Vagina (tissue), 2 donors: Measurements from ENCODE around the gene ASB18. TPM values are rescaled to one million over a fixed set of nuclear protein-coding genes. Genes with fewer than 3 reads are reported as not detected.

Source experiments
- DNase-seq, 2 donors: peaks; one replicate each; pipeline ENCODE4 v3.0.0-alpha.2; 2017; ENCODE audit errors: extremely low spot score in 2 of 2
- H3K27ac ChIP-seq: fragments of 200-600 bp; sonication (generic); one replicate; pipeline ENCODE4 v1.5.1; 2019
- H3K27me3 ChIP-seq: fragments of 200-600 bp; sonication (generic); one replicate; pipeline ENCODE4 v1.5.1; 2019
- H3K36me3 ChIP-seq, 2 donors: fragments of 200-600 bp; sonication (generic); one replicate each; pipeline ENCODE4 v1.5.1; 2017 to 2019
- H3K4me1 ChIP-seq: fragments of 200-600 bp; sonication (generic); one replicate; pipeline ENCODE4 v1.5.1; 2019
- H3K4me3 ChIP-seq, 2 donors: fragments of 200-600 bp; sonication (generic); 1 replicate in 1 of 2; 2 replicates in 1 of 2; pipeline ENCODE4 v1.5.1; 2016 to 2019
- H3K9me3 ChIP-seq: fragments of 200-600 bp; sonication (generic); one replicate; pipeline ENCODE4 v1.5.1; 2019
- CTCF ChIP-seq, 3 experiments: fragments of 450-650 bp in 2 of 3; fragments of 200-600 bp in 1 of 3; sonication (generic) in 1 of 3; IDR thresholded peaks; one replicate each; pipeline ENCODE4 v1.5.1; 2017 to 2019; ENCODE audit warnings: antibody characterized with exemption in 3 of 3, mild to moderate bottlenecking in 2 of 3, moderate library complexity in 2 of 3
- POLR2A ChIP-seq, 2 donors: fragments of 450-650 bp; IDR thresholded peaks; one replicate each; pipeline ENCODE4 v1.6.1; 2017; ENCODE audit warnings: antibody characterized with exemption in 2 of 2, mild to moderate bottlenecking in 2 of 2, moderate library complexity in 2 of 2
- POLR2AphosphoS5 ChIP-seq, 2 donors: sonication (generic); formaldehyde crosslinking; IDR thresholded peaks; one replicate each; pipeline ENCODE4 v1.9.0; 2017; ENCODE audit warnings: antibody characterized with exemption in 2 of 2, mild to moderate bottlenecking in 2 of 2, low read depth in 1 of 2; ENCODE audit not compliant: insufficient read depth in 1 of 2
- intact Hi-C: fragments of 100-400 bp; cut with DNase I; formaldehyde crosslinking; loops from one replicate; pipeline ENCODE4 v1.15.1; 2023
- total RNA-seq: library from RNA; depleted of rRNA; stranded (reverse); fragments of >200 nt; gene quantifications from one replicate; pipeline ENCODE4 v1.2.3, GENCODE V29; 2016

The ASB18 gene
- total RNA-seq, 1 donor from 2014 or later, result not detected

DNA sequence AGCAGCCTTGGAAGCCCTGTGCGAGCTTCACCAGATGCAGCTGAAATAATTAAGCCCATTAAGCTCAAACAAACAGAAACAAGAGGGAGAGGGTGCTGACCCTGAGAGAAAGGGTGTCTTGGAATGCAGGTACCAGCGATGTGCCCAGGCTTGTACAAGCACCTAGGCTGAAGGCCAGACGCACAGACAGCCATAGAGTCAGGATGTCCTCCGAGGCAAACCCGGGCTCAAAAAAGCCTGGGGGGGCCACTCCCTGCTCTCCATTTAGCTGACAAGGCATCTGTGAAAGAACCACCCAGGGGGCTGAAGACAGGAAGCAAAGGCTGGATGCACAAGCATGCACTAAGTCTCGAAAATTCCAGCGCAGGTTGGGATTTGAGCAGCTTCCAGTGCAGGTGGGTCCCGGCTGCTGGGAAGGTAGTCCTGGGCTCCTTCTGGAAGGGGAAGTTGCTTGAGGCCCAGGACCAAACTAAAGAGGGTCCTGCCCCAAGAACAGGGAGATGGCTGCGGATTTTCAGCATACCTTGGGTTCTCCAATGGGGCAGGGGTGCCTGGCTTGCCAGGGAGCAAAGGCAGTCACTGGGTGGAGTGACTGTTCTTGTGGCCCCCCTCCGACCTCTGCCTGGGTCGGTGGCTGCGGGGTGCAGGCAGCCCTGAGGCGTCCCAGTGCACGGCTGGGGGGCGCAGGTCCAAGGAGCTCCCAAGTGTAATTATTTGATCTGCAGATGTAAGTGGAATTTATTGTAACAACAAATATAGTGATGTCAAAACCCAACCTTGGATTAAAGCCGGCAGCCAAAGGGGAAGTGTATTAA, 102.0 kb downstream of the ASB18 start:
- no peak for DNase-seq
- peaks cover 21% of the 10 kb centered on the region for H3K27me3 ChIP-seq
- H3K36me3 ChIP-seq, result no peaks in the 10 kb centered on the region
- peaks cover 38% of the 10 kb centered on the region for H3K4me1 ChIP-seq
- H3K9me3 ChIP-seq, result no peaks in the 10 kb centered on the region
- no peak overlapping the region for H3K4me3 ChIP-seq
- no peak overlapping the region for H3K27ac ChIP-seq
- TF ChIP-seq POLR2AphosphoS5 (IDR thresholded peaks at IDR 0.05; ENCODE audit: insufficient read depth in 1 of 2, low read depth in 1 of 2) (no peak), POLR2A (IDR thresholded peaks at IDR 0.05) (no peak), CTCF (IDR thresholded peaks at IDR 0.05) (no peak)
- intact Hi-C loops, result no loop called here

GRCh38 chr2:236161531-236161930, 102.7 kb downstream of the ASB18 start:
- TF ChIP-seq POLR2A (IDR thresholded peaks at IDR 0.05) (no peak), CTCF (IDR thresholded peaks at IDR 0.05) (no peak), POLR2AphosphoS5 (IDR thresholded peaks at IDR 0.05; ENCODE audit: insufficient read depth in 1 of 2, low read depth in 1 of 2) (no peak)
- DNase-seq, result no peak
- H3K4me3 ChIP-seq, result no peak overlapping the region
- H3K4me1 ChIP-seq, result peaks cover 31% of the 10 kb centered on the region
- H3K9me3 ChIP-seq, result no peaks in the 10 kb centered on the region
- H3K27ac ChIP-seq, result no peak overlapping the region
- intact Hi-C loops, result no loop called here
- H3K36me3 ChIP-seq, result no peaks in the 10 kb centered on the region
- H3K27me3 ChIP-seq, result peaks cover 18% of the 10 kb centered on the region

GRCh38 chr2:236161082-236161462, 103.1 kb downstream of the ASB18 start:
- DNase-seq, result no peak
- peaks cover 26% of the 10 kb centered on the region for H3K4me1 ChIP-seq
- intact Hi-C loops, result no loop called here

GRCh38 chr2:236160366-236161081, 103.7 kb downstream of the ASB18 start:
- TF ChIP-seq POLR2A (IDR thresholded peaks at IDR 0.05) (no peak), CTCF (IDR thresholded peaks at IDR 0.05) (no peak), POLR2AphosphoS5 (IDR thresholded peaks at IDR 0.05; ENCODE audit: insufficient read depth in 1 of 2, low read depth in 1 of 2) (no peak)

More at GRCh38 chr2:236161082-236161462, 103.1 kb downstream of the ASB18 start:
- Histone ChIP-seq H3K27ac (no peak overlapping the region), H3K9me3 (no peaks in the 10 kb centered on the region), H3K36me3 (no peaks in the 10 kb centered on the region), H3K27me3 (peaks cover 18% of the 10 kb centered on the region), H3K4me3 (no peak overlapping the region)
- TF ChIP-seq POLR2A (IDR thresholded peaks at IDR 0.05) (no peak), POLR2AphosphoS5 (IDR thresholded peaks at IDR 0.05; ENCODE audit: insufficient read depth in 1 of 2, low read depth in 1 of 2) (no peak), CTCF (IDR thresholded peaks at IDR 0.05) (no peak)

DNA sequence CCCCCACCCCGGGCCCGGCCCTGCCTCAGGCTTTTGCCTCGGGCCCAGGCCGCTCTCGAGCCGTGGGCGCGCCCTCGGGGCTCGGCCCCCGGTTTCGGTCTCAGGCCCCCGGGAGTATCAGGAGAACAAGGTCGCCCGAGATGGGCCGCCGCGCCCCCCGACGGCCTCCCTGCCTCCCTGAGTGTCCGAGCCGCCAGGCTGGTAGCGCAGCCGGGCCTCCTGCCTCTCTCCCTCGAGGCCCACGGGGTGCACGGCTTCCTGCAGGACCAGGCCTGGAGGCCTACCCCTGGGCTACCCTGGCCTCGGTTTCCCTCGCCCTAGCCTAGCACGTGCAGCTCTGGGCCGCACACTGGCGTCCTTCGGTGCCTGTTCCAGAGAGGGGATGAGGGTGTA, 104.4 kb downstream of the ASB18 start:
- no peaks in the 10 kb centered on the region for H3K36me3 ChIP-seq
- no peak overlapping the region for H3K27ac ChIP-seq
- no peak overlapping the region for H3K4me3 ChIP-seq
- peaks cover 14% of the 10 kb centered on the region for H3K27me3 ChIP-seq
- H3K9me3 ChIP-seq, result no peaks in the 10 kb centered on the region
- TF ChIP-seq POLR2A (IDR thresholded peaks at IDR 0.05), result no peak
- no peak for TF ChIP-seq POLR2AphosphoS5 (IDR thresholded peaks at IDR 0.05; ENCODE audit: insufficient read depth in 1 of 2, low read depth in 1 of 2)
- no peak for TF ChIP-seq CTCF (IDR thresholded peaks at IDR 0.05)
- no peak for DNase-seq
- intact Hi-C loops, result no loop called here
- peaks cover 19% of the 10 kb centered on the region for H3K4me1 ChIP-seq

More at GRCh38 chr2:236160366-236161081, 103.7 kb downstream of the ASB18 start:
- Histone ChIP-seq H3K4me1 (peaks cover 22% of the 10 kb centered on the region), H3K4me3 (no peak overlapping the region), H3K27me3 (peaks cover 18% of the 10 kb centered on the region), H3K27ac (no peak overlapping the region), H3K36me3 (no peaks in the 10 kb centered on the region), H3K9me3 (no peaks in the 10 kb centered on the region)
- intact Hi-C loops, result no loop called here
- no peak for DNase-seq
